Measurements from ENCODE around the gene MRPL21. TPM values are rescaled to one million over a fixed set of nuclear protein-coding genes. Genes with fewer than 3 reads are reported as not detected.

Gene MRPL21
- total RNA-seq, 2 experiments from 2014 or later: 99.6 to 104 TPM

- Mint-ChIP-seq H3K27ac (no peak overlapping the region), H3K4me1 (ENCODE audit: low read depth) (peaks cover 11% of the 10 kb centered on the region), H3K9me3 (no peaks in the 10 kb centered on the region), H3K27me3 (peaks cover 30% of the 10 kb centered on the region), H3K36me3 (ENCODE audit: low read depth) (no peaks in the 10 kb centered on the region), H3K4me3 (peak overlapping the region; percentile 72)
- intact Hi-C loops (cut with micrococcal nuclease): no loop called here
- no peak for TF ChIP-seq CTCF (IDR thresholded peaks at IDR 0.05)
- ChIA-PET CTCF (no interaction called here), POLR2A (interaction anchor here (1.7 kb wide), 1 partner anchor 21 kb away, joined by 3 read pairs; no protein-coding TSS in a partner anchor)
- DNase-seq: no peak
- no peak for ATAC-seq
These were observed 33.2 kb downstream of the MRPL21 start for GRCh38 chr11:68870470-68870869.

GRCh38 chr11:68868221-68868835, 35.3 kb downstream of the MRPL21 start:
- DNase-seq (no peak), ATAC-seq (no peak)
- peaks cover 30% of the 10 kb centered on the region for H3K27me3 Mint-ChIP-seq
- H3K27ac Mint-ChIP-seq: no peak overlapping the region
- H3K36me3 Mint-ChIP-seq (ENCODE audit: low read depth): peaks cover 4% of the 10 kb centered on the region
- no peak overlapping the region for H3K4me3 Mint-ChIP-seq
- H3K4me1 Mint-ChIP-seq (ENCODE audit: low read depth): peaks cover 11% of the 10 kb centered on the region
- no peaks in the 10 kb centered on the region for H3K9me3 Mint-ChIP-seq
- no peak for TF ChIP-seq CTCF (IDR thresholded peaks at IDR 0.05)
- ChIA-PET POLR2A (no interaction called here), CTCF (interaction anchor here (1.1 kb wide), 1 partner anchor 10 kb away, joined by 3 read pairs; no protein-coding TSS in a partner anchor)
- intact Hi-C loops (cut with micrococcal nuclease): no loop called here

- DNase-seq (no peak), ATAC-seq (no peak)
- Mint-ChIP-seq H3K4me3 (no peak overlapping the region), H3K36me3 (ENCODE audit: low read depth) (peaks cover 4% of the 10 kb centered on the region), H3K4me1 (ENCODE audit: low read depth) (peaks cover 11% of the 10 kb centered on the region), H3K9me3 (peaks cover 4% of the 10 kb centered on the region), H3K27me3 (peaks cover 28% of the 10 kb centered on the region), H3K27ac (no peak overlapping the region)
- CTCF ChIA-PET: no interaction called here
- no peak for TF ChIP-seq CTCF (IDR thresholded peaks at IDR 0.05)
- POLR2A ChIA-PET: interaction anchor here (0.7 kb wide), 1 partner anchor 12 kb away, joined by 3 read pairs; no protein-coding TSS in a partner anchor
- intact Hi-C loops (cut with micrococcal nuclease): no loop called here
These were observed 36.6 kb downstream of the MRPL21 start for GRCh38 chr11:68867066-68867465.

- H3K27ac Mint-ChIP-seq: no peak overlapping the region
- DNase-seq: no peak
- ATAC-seq: no peak
- intact Hi-C loops (cut with micrococcal nuclease): no loop called here
- TF ChIP-seq CTCF (IDR thresholded peaks at IDR 0.05): no peak
- peaks cover 20% of the 10 kb centered on the region for H3K27me3 Mint-ChIP-seq
- H3K9me3 Mint-ChIP-seq: peaks cover 4% of the 10 kb centered on the region
- ChIA-PET CTCF (no interaction called here), POLR2A (no interaction called here)
- peaks cover 9% of the 10 kb centered on the region for H3K4me1 Mint-ChIP-seq (ENCODE audit: low read depth)
- peaks cover 4% of the 10 kb centered on the region for H3K36me3 Mint-ChIP-seq (ENCODE audit: low read depth)
- H3K4me3 Mint-ChIP-seq: no peak overlapping the region
These were observed 38.4 kb downstream of the MRPL21 start for GRCh38 chr11:68865241-68865640.

- ATAC-seq (no peak), DNase-seq (no peak)
- intact Hi-C loops (cut with micrococcal nuclease): no loop called here
- Mint-ChIP-seq H3K4me3 (no peak overlapping the region), H3K9me3 (peaks cover 8% of the 10 kb centered on the region), H3K36me3 (ENCODE audit: low read depth) (peaks cover 4% of the 10 kb centered on the region), H3K4me1 (ENCODE audit: low read depth) (no peaks in the 10 kb centered on the region), H3K27me3 (peaks cover 8% of the 10 kb centered on the region), H3K27ac (no peak overlapping the region)
- TF ChIP-seq CTCF (IDR thresholded peaks at IDR 0.05): no peak
- CTCF ChIA-PET: no interaction called here
- POLR2A ChIA-PET: no interaction called here
These were observed 39.9 kb downstream of the MRPL21 start for GRCh38 chr11:68863553-68864265.

Data from activated CD8-positive, alpha-beta T cell treated with anti-CD3 and anti-CD28 coated beads for 36 hours (primary cell).